Keratinocyte (primary cell): Measurements from ENCODE around the gene FAM169A. TPM values are rescaled to one million over a fixed set of nuclear protein-coding genes. Genes with fewer than 3 reads are reported as not detected.

Source experiments
- DNase-seq: peaks from one replicate; pipeline ENCODE4 v3.0.0-alpha.2; 2011; ENCODE audit warnings: low read depth, missing footprints, low spot score
- FAIRE-seq: peaks from 2 replicates; lab custom pipeline; 2011; peaks lifted over from hg19 to GRCh38; lab: Jason Lieb, UNC
- H2AFZ ChIP-seq: 2 replicates; pipeline ENCODE4 v1.6.0; 2012; ENCODE audit warnings: low read length, control low read depth, inconsistent platforms; ENCODE audit not compliant: control insufficient read depth
- H3K27ac ChIP-seq: 2 replicates; pipeline ENCODE4 v1.5.1; 2011; ENCODE audit warnings: low read length; ENCODE audit not compliant: control insufficient read depth, insufficient read depth
- H3K27me3 ChIP-seq: 3 replicates; pipeline ENCODE4 v1.6.0; 2011; ENCODE audit warnings: low read length; ENCODE audit not compliant: control insufficient read depth, insufficient read depth; ENCODE audit errors: extremely low read depth
- H3K36me3 ChIP-seq, 2 experiments: 2 replicates in 1 of 2; 3 replicates in 1 of 2; pipeline ENCODE4 v1.5.1; 2011; ENCODE audit warnings: low read length in 2 of 2, mild to moderate bottlenecking in 1 of 2; ENCODE audit not compliant: control insufficient read depth in 2 of 2, insufficient read depth in 2 of 2; ENCODE audit errors: extremely low read depth in 1 of 2
- H3K4me1 ChIP-seq: 3 replicates; pipeline ENCODE4 v1.5.1; 2011; ENCODE audit warnings: low read length; ENCODE audit not compliant: control insufficient read depth, insufficient read depth; ENCODE audit errors: extremely low read depth
- H3K4me2 ChIP-seq: 3 replicates; pipeline ENCODE4 v1.6.0; 2011; ENCODE audit warnings: low read depth, low read length; ENCODE audit not compliant: control insufficient read depth, insufficient read depth; ENCODE audit errors: extremely low read depth
- H3K4me3 ChIP-seq, 3 experiments: fragments of 200-600 bp in 1 of 3; sonication (generic) in 1 of 3; 2 replicates in 2 of 3; 3 replicates in 1 of 3; pipeline ENCODE4 v1.5.1; 2011 to 2016; ENCODE audit warnings: low read length in 3 of 3, mild to moderate bottlenecking in 3 of 3, control low read depth in 2 of 3, inconsistent platforms in 1 of 3, low read depth in 1 of 3, mixed read lengths in 1 of 3, mixed run types in 1 of 3, moderate library complexity in 1 of 3; ENCODE audit not compliant: control insufficient read depth in 2 of 3, insufficient read depth in 2 of 3; ENCODE audit errors: extremely low read depth in 1 of 3
- H3K79me2 ChIP-seq: 2 replicates; pipeline ENCODE4 v1.6.0; 2012; ENCODE audit warnings: low read length; ENCODE audit not compliant: control insufficient read depth, insufficient read depth
- H3K9ac ChIP-seq: 3 replicates; pipeline ENCODE4 v1.6.0; 2011; ENCODE audit warnings: low read length; ENCODE audit not compliant: control insufficient read depth, insufficient read depth; ENCODE audit errors: extremely low read depth
- H3K9me1 ChIP-seq: 3 replicates; pipeline ENCODE4 v1.6.0; 2011; ENCODE audit warnings: low read length; ENCODE audit not compliant: control insufficient read depth, insufficient read depth; ENCODE audit errors: extremely low read depth
- H3K9me3 ChIP-seq: 2 replicates; pipeline ENCODE4 v1.5.1; 2012; ENCODE audit warnings: low read depth, low read length; ENCODE audit not compliant: control insufficient read depth
- H4K20me1 ChIP-seq: 3 replicates; pipeline ENCODE4 v1.6.0; 2011; ENCODE audit warnings: low read length; ENCODE audit not compliant: control insufficient read depth, insufficient read depth; ENCODE audit errors: extremely low read depth
- EZH2 ChIP-seq: IDR thresholded peaks from one replicate; pipeline ENCODE4 v1.6.1; 2012; ENCODE audit warnings: inconsistent platforms, mild to moderate bottlenecking, low read length, moderate library complexity
- dilution Hi-C: fragments of 300-500 bp; cut with MboI; formaldehyde crosslinking; loops from one replicate; pipeline ENCODE4 v1.7.0; 2020; ENCODE audit warnings: low sequenced_read_pairs; ENCODE audit not compliant: extremely low pct_ligation_motif_present
- polyA plus RNA-seq, 5 experiments: library from polyadenylated mRNA; depleted of rRNA in 3 of 5; stranded (reverse) in 3 of 5; stranded (forward) in 1 of 5; unstranded in 1 of 5; fragments of >200 nt; gene quantifications; 1 replicate in 1 of 5; 2 replicates in 3 of 5; 3 replicates in 1 of 5; pipeline versions ENCODE4 v1.2.1 to v1.2.3, GENCODE V29; 2011 to 2012; ENCODE audit warnings: missing spikeins in 2 of 5, low read depth in 1 of 5, low replicate concordance in 1 of 5
- TF ChIP-seq, protein P1 (sequence below), 3 experiments: IDR thresholded peaks in 1 of 3; conservative IDR thresholded peaks in 1 of 3; optimal IDR thresholded peaks in 1 of 3; 2 replicates in 2 of 3; 3 replicates in 1 of 3; pipeline versions ENCODE3 to v1.5.1; 2011; ENCODE audit warnings: low read length in 3 of 3, mild to moderate bottlenecking in 3 of 3, moderate library complexity in 2 of 3, control low read depth in 1 of 3, inconsistent platforms in 1 of 3; ENCODE audit not compliant: insufficient read depth in 2 of 3; ENCODE audit errors: extremely low read depth in 1 of 3

Gene FAM169A
- polyA plus RNA-seq, 1 donor (not counting 4 experiments of a cell fraction or from before 2014, with no cell fraction given): 13.1 TPM

DNA sequence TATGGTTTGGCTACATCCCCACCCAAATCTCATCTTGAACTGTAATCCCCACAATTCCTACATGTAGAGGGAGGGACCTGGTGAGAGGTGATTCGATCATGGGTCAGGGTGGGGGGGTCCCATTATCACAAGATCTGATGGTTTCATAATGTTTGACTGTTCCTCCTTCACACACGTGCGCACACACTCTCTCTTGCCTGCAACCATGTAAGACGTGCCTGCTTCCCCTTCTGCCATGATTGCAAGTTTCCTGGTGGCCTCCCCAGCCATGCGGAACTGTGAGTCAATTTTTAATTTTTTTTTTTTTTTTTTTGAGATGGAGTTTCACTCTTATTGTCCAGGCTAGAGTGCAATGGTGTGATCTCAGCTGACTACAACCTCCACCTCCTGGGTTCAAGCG lies 27.0 kb downstream of the FAM169A start:
- H3K36me3 ChIP-seq: peaks cover 0 to 8% of the 10 kb centered on the region in 2 experiments
- dilution Hi-C loops: no loop called here
- no peak for DNase-seq

DNA sequence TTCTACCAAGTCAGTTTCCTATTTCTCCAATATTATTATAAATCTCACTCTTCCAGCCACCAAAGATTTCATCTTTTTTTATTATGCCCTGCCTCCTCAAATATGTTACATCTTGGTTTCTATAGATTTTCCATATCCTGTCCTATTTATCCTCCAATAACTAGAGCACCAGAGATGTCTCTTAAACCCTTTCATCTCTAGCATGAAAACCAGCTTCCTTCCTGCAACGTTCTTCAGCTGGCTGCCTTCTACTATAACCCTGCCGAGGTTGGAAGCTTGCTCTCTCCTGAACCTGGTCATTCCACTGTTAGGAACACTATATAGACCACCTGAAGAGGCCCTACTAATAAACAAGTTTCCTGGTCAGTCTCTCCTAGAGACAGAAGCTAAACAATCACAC lies 27.9 kb downstream of the FAM169A start:
- Histone ChIP-seq H3K36me3 (peaks cover 0 to 8% of the 10 kb centered on the region in 2 experiments), H3K9ac (no peak overlapping the region), H2AFZ (no peak overlapping the region), H4K20me1 (no peaks in the 10 kb centered on the region), H3K4me1 (no peaks in the 10 kb centered on the region), H3K4me2 (no peak overlapping the region), H3K4me3 (no peak overlapping the region), H3K79me2 (peaks cover 6% of the 10 kb centered on the region), H3K9me3 (no peaks in the 10 kb centered on the region), H3K27ac (no peak overlapping the region), H3K9me1 (no peaks in the 10 kb centered on the region), H3K27me3 (no peaks in the 10 kb centered on the region)
- TF ChIP-seq, protein P1, sequence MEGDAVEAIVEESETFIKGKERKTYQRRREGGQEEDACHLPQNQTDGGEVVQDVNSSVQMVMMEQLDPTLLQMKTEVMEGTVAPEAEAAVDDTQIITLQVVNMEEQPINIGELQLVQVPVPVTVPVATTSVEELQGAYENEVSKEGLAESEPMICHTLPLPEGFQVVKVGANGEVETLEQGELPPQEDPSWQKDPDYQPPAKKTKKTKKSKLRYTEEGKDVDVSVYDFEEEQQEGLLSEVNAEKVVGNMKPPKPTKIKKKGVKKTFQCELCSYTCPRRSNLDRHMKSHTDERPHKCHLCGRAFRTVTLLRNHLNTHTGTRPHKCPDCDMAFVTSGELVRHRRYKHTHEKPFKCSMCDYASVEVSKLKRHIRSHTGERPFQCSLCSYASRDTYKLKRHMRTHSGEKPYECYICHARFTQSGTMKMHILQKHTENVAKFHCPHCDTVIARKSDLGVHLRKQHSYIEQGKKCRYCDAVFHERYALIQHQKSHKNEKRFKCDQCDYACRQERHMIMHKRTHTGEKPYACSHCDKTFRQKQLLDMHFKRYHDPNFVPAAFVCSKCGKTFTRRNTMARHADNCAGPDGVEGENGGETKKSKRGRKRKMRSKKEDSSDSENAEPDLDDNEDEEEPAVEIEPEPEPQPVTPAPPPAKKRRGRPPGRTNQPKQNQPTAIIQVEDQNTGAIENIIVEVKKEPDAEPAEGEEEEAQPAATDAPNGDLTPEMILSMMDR (optimal IDR thresholded peaks at IDR 0.05 in 1 of 3, IDR thresholded peaks at IDR 0.05 in 1 of 3, conservative IDR thresholded peaks at IDR 0.05 in 1 of 3; ENCODE audit: extremely low read depth in 1 of 3, insufficient read depth in 2 of 3, low read length in 3 of 3): no peak
- TF ChIP-seq EZH2: no peak
- dilution Hi-C loops: no loop called here
- no peak for DNase-seq
- no peak for FAIRE-seq

More for the DNA sequence above, 27.0 kb downstream of the FAM169A start:
- no peak overlapping the region for H3K9ac ChIP-seq
- H3K4me1 ChIP-seq: no peaks in the 10 kb centered on the region
- no peak overlapping the region for H3K4me3 ChIP-seq
- H3K9me3 ChIP-seq: no peaks in the 10 kb centered on the region
- H3K27me3 ChIP-seq: no peaks in the 10 kb centered on the region
- FAIRE-seq: no peak
- no peak overlapping the region for H3K4me2 ChIP-seq
- H2AFZ ChIP-seq: no peak overlapping the region
- H3K27ac ChIP-seq: no peak overlapping the region
- H3K79me2 ChIP-seq: peaks cover 13% of the 10 kb centered on the region
- TF ChIP-seq EZH2: no peak
- TF ChIP-seq, protein P1 (optimal IDR thresholded peaks at IDR 0.05 in 1 of 3, IDR thresholded peaks at IDR 0.05 in 1 of 3, conservative IDR thresholded peaks at IDR 0.05 in 1 of 3; ENCODE audit: extremely low read depth in 1 of 3, insufficient read depth in 2 of 3, low read length in 3 of 3): no peak
- H4K20me1 ChIP-seq: no peaks in the 10 kb centered on the region
- H3K9me1 ChIP-seq: no peaks in the 10 kb centered on the region
